Measurements from ENCODE around the gene GALNT13. TPM values are rescaled to one million over a fixed set of nuclear protein-coding genes. Genes with fewer than 3 reads are reported as not detected.

The GALNT13 gene
- total RNA-seq, 4 donors from 2014 or later: 0.49 to 5.2 (median 1.4) TPM

DNA sequence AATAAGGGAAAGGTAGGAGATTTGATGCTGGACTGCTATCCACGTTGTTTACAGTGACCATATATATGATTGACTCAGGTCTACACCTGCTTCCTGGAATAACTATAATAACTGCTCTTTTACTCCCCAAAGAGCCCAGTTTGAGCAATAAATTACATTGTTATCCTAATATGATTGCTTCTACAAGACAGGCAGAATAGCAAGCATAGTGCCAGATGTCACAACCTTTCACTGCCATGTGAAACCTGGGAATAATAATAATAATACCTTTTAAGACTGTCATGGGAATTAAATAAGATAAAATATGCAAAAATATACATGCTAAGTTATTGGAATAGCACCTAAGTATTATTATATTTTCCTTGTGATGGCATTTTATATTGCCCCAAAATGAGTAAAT is 298.7 kb downstream of the GALNT13 start:
- no peak overlapping the region for H3K4me3 ChIP-seq (ENCODE audit: low read depth, poor library complexity, severe bottlenecking)
- 44 to 56% methylated on average over 1 of the region's 1 CpG for WGBS, 2 donors
- intact Hi-C loops (cut with DNase I; ENCODE audit: low total_unique reads): no loop called here
- no peak for DNase-seq (ENCODE audit: low spot score in 2 of 2)
- TF ChIP-seq, protein P1, sequence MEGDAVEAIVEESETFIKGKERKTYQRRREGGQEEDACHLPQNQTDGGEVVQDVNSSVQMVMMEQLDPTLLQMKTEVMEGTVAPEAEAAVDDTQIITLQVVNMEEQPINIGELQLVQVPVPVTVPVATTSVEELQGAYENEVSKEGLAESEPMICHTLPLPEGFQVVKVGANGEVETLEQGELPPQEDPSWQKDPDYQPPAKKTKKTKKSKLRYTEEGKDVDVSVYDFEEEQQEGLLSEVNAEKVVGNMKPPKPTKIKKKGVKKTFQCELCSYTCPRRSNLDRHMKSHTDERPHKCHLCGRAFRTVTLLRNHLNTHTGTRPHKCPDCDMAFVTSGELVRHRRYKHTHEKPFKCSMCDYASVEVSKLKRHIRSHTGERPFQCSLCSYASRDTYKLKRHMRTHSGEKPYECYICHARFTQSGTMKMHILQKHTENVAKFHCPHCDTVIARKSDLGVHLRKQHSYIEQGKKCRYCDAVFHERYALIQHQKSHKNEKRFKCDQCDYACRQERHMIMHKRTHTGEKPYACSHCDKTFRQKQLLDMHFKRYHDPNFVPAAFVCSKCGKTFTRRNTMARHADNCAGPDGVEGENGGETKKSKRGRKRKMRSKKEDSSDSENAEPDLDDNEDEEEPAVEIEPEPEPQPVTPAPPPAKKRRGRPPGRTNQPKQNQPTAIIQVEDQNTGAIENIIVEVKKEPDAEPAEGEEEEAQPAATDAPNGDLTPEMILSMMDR (IDR thresholded peaks at IDR 0.05): no peak
- TF ChIP-seq POLR2A (IDR thresholded peaks at IDR 0.05): no peak

GRCh38 chr2:154173164-154173563 is 301.4 kb downstream of the GALNT13 start:
- no peak overlapping the region for H3K4me3 ChIP-seq (ENCODE audit: low read depth, poor library complexity, severe bottlenecking)
- intact Hi-C loops (cut with DNase I; ENCODE audit: low total_unique reads): no loop called here
- no peak for TF ChIP-seq POLR2A (IDR thresholded peaks at IDR 0.05)
- TF ChIP-seq, protein P1 (IDR thresholded peaks at IDR 0.05): no peak
- 67 to 68% methylated on average over 2 of the region's 2 CpGs for WGBS, 2 donors
- no peak for DNase-seq (ENCODE audit: low spot score in 2 of 2)

- intact Hi-C loops (cut with DNase I; ENCODE audit: low total_unique reads): no loop called here
- no peak overlapping the region for H3K4me3 ChIP-seq (ENCODE audit: low read depth, poor library complexity, severe bottlenecking)
- 94 to 95% methylated on average over 3 of the region's 3 CpGs for WGBS, 2 donors
- no peak for TF ChIP-seq POLR2A (IDR thresholded peaks at IDR 0.05)
- TF ChIP-seq, protein P1 (IDR thresholded peaks at IDR 0.05): no peak
- DNase-seq (ENCODE audit: low spot score in 2 of 2): no peak
Measured at GRCh38 chr2:154173919-154174318, 302.2 kb downstream of the GALNT13 start.

GRCh38 chr2:154182008-154182407 is 310.3 kb downstream of the GALNT13 start:
- WGBS, 2 donors: 91 to 95% methylated on average over 5 of the region's 5 CpGs
- no peak for DNase-seq (ENCODE audit: low spot score in 2 of 2)
- no peak for TF ChIP-seq POLR2A (IDR thresholded peaks at IDR 0.05)
- TF ChIP-seq, protein P1 (IDR thresholded peaks at IDR 0.05): no peak
- intact Hi-C loops (cut with DNase I; ENCODE audit: low total_unique reads): no loop called here
- no peak overlapping the region for H3K4me3 ChIP-seq (ENCODE audit: low read depth, poor library complexity, severe bottlenecking)

DNA sequence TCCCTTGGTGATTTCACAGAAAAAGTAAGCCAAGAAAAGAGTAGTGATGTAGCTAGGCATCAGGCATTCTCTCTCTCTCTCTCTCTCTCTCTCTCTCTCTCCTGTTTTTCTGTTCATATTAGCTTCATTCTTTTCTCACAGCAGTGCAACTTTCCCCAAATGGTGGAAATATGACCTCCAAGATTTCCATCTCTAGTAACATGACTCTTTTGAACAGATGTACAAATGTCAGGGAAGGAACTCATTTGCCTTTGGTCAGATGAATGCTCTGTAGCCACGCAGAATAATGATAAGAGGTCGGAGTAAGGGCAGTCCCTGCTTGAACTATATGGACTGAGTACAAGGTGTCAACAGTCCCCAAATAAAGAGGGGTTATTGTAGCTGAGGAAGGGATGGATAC is 316.2 kb downstream of the GALNT13 start:
- no peak overlapping the region for H3K4me3 ChIP-seq (ENCODE audit: low read depth, poor library complexity, severe bottlenecking)
- TF ChIP-seq, protein P1 (IDR thresholded peaks at IDR 0.05): no peak
- no peak for TF ChIP-seq POLR2A (IDR thresholded peaks at IDR 0.05)
- 39 to 47% methylated on average over 2 of the region's 2 CpGs for WGBS, 2 donors
- intact Hi-C loops (cut with DNase I; ENCODE audit: low total_unique reads): no loop called here
- DNase-seq (ENCODE audit: low spot score in 2 of 2): no peak

DNA sequence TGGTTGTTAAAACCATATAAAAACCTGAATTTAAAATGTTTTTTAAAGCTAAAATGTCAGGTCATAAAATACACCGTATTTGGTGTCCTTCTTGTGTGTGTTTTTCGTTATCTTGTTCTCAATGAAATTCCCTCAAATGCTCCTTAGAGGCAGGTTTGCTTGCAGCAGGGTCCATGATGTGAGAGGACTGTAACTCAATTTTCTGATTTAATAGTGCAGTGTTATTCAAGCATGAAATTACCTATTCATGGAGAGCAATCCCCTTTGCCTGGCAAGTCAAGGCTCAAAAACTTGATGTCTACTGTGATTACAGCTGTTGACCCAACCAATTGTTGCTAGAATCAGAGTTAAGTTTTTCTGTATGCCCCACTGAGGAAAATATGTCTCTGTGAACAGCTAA is 318.2 kb downstream of the GALNT13 start:
- H3K4me3 ChIP-seq (ENCODE audit: low read depth, poor library complexity, severe bottlenecking): no peak overlapping the region
- intact Hi-C loops (cut with DNase I; ENCODE audit: low total_unique reads): no loop called here
- no peak for DNase-seq (ENCODE audit: low spot score in 2 of 2)
- TF ChIP-seq, protein P1 (IDR thresholded peaks at IDR 0.05): no peak
- TF ChIP-seq POLR2A (IDR thresholded peaks at IDR 0.05): no peak
- 76 to 87% methylated on average over 2 of the region's 2 CpGs for WGBS, 2 donors

Data from lower leg skin (tissue), 4 donors.